AG09319 (cell line): Measurements from ENCODE around the gene CLPTM1L.

ENCODE experiments used
- DNase-seq: peaks from one replicate; pipeline ENCODE4 v3.0.0-alpha.2; 2010; ENCODE audit warnings: low read depth; ENCODE audit errors: extremely low read depth
- TF ChIP-seq, protein P1 (sequence below): IDR thresholded peaks from 2 replicates; pipeline ENCODE4 v1.5.1; 2011; ENCODE audit warnings: low read depth, mild to moderate bottlenecking, inconsistent platforms, low read length, moderate library complexity

CLPTM1L gene

GRCh38 chr5:1390861-1391600 lies 46.1 kb upstream of the CLPTM1L start:
- no peak for DNase-seq
- TF ChIP-seq, protein P1, sequence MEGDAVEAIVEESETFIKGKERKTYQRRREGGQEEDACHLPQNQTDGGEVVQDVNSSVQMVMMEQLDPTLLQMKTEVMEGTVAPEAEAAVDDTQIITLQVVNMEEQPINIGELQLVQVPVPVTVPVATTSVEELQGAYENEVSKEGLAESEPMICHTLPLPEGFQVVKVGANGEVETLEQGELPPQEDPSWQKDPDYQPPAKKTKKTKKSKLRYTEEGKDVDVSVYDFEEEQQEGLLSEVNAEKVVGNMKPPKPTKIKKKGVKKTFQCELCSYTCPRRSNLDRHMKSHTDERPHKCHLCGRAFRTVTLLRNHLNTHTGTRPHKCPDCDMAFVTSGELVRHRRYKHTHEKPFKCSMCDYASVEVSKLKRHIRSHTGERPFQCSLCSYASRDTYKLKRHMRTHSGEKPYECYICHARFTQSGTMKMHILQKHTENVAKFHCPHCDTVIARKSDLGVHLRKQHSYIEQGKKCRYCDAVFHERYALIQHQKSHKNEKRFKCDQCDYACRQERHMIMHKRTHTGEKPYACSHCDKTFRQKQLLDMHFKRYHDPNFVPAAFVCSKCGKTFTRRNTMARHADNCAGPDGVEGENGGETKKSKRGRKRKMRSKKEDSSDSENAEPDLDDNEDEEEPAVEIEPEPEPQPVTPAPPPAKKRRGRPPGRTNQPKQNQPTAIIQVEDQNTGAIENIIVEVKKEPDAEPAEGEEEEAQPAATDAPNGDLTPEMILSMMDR = no peak

DNA sequence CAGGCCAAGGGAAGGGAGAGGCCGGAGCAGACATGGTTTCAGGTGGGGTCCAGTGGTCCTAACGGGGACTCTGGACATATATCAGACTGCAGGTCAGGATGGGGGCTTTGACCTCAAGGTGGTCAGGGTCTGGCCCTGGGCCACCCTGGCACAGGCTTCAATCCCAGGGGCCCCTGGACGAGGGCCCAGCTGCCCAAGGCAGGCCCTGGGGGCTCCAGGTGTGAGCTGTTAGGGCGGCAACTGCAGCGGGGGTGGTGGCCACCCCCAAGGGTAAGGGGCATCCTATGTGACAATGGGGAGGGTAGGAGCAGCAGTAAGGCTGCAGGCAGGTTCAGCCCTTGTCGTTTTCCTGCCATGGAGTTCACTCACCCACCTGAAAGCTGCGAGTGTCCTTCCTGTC lies 45.4 kb upstream of the CLPTM1L start:
- TF ChIP-seq, protein P1 = no peak
- no peak for DNase-seq

DNA sequence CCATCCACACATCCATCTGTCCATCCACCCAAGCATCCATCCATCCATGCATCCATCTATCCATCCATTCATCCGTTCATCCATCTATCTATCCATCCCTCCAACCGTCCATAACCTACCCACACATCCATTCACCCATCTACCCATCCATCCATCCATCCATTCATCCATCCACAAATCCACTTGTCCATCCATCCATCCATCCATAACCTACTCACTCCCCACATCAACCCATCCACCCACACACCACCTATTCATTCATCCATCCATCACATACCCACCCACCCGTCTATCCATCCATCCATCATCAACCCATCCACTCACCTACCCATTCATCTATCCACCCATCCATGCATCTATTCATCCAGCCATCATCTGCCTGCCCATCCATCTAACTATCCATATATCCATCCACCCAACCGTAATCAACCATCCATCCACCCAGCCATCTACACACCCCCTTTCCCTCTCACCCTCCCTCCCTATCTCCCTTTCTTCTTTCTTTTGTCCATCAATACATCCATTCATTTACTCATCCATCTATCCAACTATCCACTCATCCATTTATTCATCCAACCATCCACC lies 43.6 kb upstream of the CLPTM1L start:
- DNase-seq = no peak
- TF ChIP-seq, protein P1 = no peak

DNA sequence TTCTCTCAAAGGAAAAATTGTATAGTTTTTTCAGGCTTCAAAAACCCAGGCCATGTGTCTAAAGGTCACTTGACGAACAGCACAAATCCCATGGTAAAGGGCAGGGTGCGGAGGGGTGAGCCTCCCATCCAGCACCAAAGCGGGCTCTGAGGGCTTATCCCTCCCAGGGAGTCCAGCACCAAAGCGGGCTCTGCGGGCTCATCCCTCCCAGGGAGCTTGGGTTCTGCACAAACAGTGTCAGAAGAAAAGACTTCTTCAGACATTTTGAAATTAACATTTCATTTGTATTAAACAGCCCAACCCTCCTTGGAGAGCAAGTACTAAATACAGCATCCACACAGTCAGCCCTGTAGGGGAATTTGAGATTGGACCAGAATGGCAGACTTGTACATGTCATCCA lies 43.0 kb upstream of the CLPTM1L start:
- TF ChIP-seq, protein P1 = no peak

DNA sequence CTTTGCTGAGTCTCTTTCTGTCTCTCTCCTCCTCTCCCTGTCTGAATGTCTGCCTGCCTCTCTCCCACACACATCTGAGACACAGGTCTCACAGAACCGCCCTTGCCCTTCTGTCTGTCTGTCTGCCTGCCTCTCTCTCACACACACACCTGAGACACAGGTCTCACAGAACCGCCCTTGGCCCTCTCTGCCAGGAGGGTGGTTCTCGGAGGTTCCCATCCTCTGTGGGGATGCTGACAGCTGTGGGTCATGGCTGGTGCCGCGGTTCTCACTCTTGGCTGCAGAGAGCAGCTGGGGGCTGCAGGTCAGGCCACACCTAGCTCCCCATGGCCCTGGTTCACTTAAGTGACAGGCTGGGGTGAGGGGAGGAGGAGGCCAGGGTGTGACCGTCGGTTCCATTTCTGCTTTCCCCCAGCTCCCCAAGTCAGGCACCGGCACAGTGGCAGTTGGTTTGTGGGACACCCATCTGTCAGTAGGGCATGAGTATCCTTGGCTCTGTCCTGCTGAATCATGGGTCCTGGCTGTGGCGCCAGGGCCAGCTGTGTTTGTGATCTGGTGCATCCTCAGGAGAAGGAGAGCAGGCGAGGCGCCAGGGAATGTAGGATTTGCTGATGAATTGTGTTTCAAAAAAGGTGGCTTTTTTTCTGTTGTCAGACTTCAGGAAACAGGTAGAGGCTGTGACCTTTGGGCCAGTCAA lies 42.3 kb upstream of the CLPTM1L start:
- DNase-seq = no peak
- TF ChIP-seq, protein P1 = no peak

More for the DNA sequence above, 43.0 kb upstream of the CLPTM1L start:
- DNase-seq = no peak

DNA sequence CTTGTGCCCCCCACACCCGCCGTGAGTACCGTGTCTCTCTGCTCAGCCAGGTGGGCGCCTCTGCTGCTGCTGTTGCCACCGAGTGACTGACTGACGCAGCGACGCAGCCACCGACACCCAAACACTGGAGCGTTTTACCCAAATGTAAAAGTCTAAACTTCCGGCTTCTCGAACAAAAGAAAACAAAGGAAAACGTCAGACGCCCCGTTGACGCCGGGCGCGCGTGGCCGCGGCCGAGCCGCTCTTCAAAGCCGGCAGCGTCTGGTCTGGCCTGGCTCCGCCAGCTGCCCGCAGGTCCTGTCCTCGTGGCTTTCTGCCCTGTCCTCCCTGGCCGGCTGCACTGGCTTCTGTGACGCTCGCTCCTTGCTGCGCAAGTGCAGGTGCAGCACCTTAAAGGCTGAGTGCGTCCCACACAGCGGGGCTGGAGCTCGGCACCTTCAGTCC lies 41.4 kb upstream of the CLPTM1L start:
- TF ChIP-seq, protein P1 = no peak
- DNase-seq = no peak
